HEK293 (cell line): ENCODE data around the gene SMC1B.

ENCODE experiments used
- CTCF ChIP-seq: fragments of 450-650 bp; formaldehyde crosslinking; IDR thresholded peaks from 2 replicates; pipeline ENCODE4 v1.5.1; 2016; ENCODE audit warnings: missing biosample characterization, missing genetic modification characterization
- KLF9 ChIP-seq: fragments of 450-650 bp; formaldehyde crosslinking; IDR thresholded peaks from 2 replicates; pipeline ENCODE4 v1.5.1; 2016; ENCODE audit warnings: missing biosample characterization, missing genetic modification characterization, low read depth
- SETDB1 ChIP-seq: IDR thresholded peaks from one replicate; pipeline ENCODE4 v1.6.1; 2017; ENCODE audit warnings: mild to moderate bottlenecking, low read length, moderate library complexity, mixed read lengths; ENCODE audit not compliant: insufficient read length
- ZBTB26 ChIP-seq: fragments of 450-650 bp; formaldehyde crosslinking; optimal IDR thresholded peaks from 2 replicates; pipeline ENCODE3; 2016; ENCODE audit warnings: missing biosample characterization, mild to moderate bottlenecking, missing genetic modification characterization
- ZFP37 ChIP-seq: fragments of 450-650 bp; formaldehyde crosslinking; IDR thresholded peaks from 2 replicates; pipeline ENCODE4 v1.5.1; 2016; ENCODE audit warnings: missing biosample characterization, missing genetic modification characterization
- ZNF10 ChIP-seq: fragments of 450-650 bp; formaldehyde crosslinking; IDR thresholded peaks from 2 replicates; pipeline ENCODE4 v1.5.1; 2017; ENCODE audit warnings: missing biosample characterization, missing genetic modification characterization
- ZNF223 ChIP-seq: fragments of 450-650 bp; formaldehyde crosslinking; IDR thresholded peaks from 2 replicates; pipeline ENCODE4 v1.5.1; 2016; ENCODE audit warnings: missing biosample characterization, missing genetic modification characterization
- ZNF280D ChIP-seq: fragments of 450-650 bp; formaldehyde crosslinking; IDR thresholded peaks from 2 replicates; pipeline ENCODE4 v1.5.1; 2016; ENCODE audit warnings: missing biosample characterization, missing genetic modification characterization
- ZNF580 ChIP-seq: fragments of 450-650 bp; formaldehyde crosslinking; IDR thresholded peaks from 2 replicates; pipeline ENCODE4 v1.5.1; 2016; ENCODE audit warnings: missing biosample characterization, missing genetic modification characterization
- ZNF600 ChIP-seq: fragments of 450-650 bp; formaldehyde crosslinking; IDR thresholded peaks from 2 replicates; pipeline ENCODE4 v1.5.1; 2016; ENCODE audit warnings: missing biosample characterization, missing genetic modification characterization

- TF ChIP-seq ZNF580 (tag by site-specific recombination) (no peak), ZNF223 (tag by site-specific recombination) (no peak), ZNF10 (tag by site-specific recombination) (no peak), ZBTB26 (no peak), KLF9 (tag by site-specific recombination) (no peak), SETDB1 (no peak), ZFP37 (tag by site-specific recombination) (no peak), ZNF600 (tag by site-specific recombination) (no peak), CTCF (tag by site-specific recombination) (no peak), ZNF280D (tag by site-specific recombination) (no peak)
These were observed 117.9 kb downstream of the SMC1B start for GRCh38 chr22:45295492-45295891.
